ENCODE results near the gene ADAMTSL2.

Gene ADAMTSL2
- total RNA-seq: 0 to 0.28 reads per million in 2 donors

DNA sequence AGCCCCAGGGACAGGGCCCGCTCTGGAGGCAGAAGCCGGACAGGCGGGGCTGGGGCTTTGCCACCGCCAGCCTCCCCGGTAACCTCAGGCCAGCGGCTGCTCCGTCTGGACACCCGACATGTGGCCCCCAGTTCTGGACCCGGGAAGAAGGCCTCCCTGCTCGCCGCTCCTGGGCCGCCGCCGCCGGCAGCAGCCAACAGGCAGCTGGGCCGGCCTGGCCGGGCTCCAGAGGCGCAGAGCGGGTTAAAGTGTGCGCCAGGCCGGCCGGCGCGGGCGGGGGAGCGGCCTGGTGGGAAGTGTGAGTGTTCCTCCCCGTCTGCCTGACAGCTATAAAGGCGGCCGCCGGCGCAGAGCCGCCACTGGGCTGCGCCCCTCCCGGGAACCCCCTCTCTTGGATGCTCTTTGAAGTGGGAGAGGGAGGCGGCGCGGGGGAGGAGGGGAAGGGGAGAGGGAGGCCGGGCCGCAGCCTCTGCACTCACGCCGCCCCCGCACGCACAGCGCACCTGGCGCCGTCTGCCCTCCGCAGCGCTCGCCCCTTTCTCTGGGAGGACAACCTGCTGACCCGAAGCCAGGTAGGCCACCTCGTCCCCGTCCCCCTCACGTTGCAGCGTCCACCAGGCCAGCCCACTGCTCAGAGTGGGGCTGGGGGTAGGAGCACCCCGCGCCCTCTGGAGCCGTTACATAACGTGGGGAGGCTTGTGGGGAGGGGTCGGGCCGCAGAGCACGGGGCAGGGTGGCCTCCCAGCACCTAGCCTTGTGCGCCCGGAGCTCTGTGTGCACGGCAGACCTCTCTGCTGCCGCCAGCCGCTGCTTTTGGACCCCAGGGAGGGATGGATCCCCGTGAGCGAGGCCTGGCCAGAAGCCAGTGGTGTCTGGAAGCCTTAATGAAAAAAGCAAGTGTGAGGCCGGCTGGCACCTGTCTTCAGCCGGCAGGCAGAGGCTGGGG is at the start of gene ADAMTSL2:
TSS of gene ADAMTSL2 (plus strand) at position 359 of the 946 bp plus-strand sequence. CDS start 2,009 bp downstream, outside the sequence.
- no peak for DNase-seq

- no peak for DNase-seq
These were observed 48.8 kb upstream of the ADAMTSL2 start for GRCh38 chr9:133485531-133486260.

GRCh38 chr9:133487331-133487725 is 47.2 kb upstream of the ADAMTSL2 start:
- DNase-seq: no peak

- DNase-seq: no peak
These were observed 45.7 kb upstream of the ADAMTSL2 start for GRCh38 chr9:133488686-133489252.

GRCh38 chr9:133489253-133490190 is 45.0 kb upstream of the ADAMTSL2 start:
- DNase-seq: no peak

GRCh38 chr9:133490201-133490681 is 44.3 kb upstream of the ADAMTSL2 start:
- DNase-seq: no peak

DNA sequence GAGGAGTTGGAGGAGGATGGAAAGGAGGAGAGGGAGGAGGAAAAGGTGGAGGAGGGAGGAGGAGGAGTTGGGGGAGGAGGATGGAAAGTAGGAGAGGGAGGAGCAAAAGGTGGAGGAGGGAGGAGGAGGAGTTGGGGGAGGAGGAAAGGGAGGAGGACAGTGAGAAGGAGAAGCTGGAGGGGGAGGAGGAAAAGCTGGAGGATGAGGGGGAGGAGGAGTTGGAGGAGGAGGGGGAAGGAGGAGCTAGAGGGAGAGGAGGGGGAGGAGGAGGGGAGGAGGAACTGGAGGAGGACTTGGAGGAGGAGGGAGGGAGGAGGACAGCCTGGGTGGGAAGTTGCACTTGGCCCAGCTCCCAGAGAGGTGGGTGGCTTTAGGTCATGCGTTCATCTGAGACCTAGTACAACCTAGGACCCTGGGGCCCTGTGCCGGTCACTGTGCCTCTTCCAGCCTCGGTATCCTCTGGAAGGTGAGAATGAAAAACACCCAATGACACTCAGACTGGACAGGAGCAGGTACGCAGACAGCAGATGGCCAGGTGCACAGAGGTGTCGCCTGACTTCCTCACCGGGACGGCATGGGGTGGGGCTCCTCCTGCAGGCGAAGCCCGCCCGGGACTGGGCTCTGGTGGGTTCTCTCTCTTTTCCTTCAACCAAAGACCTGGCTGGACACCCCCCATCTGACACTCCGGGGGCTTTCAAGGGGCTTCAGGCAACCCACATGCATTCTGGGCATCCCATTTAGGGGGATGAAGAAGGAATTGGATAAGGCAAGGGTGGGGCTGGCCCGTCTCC is 43.4 kb upstream of the ADAMTSL2 start:
- no peak for DNase-seq

DNA sequence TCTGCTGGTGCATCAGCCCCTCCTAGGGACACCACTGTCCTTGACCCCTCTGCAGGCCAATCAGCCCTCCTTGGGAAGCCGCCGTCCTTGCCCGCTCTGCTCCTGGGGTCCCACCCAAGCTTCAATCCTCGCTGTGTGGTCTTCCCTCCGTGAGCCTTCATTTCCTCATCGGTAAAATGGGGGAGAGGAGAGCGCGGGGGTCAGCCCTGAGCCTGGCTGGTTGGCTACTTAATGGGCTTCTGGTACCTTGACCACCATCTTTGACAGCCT is 42.9 kb upstream of the ADAMTSL2 start:
- no peak for DNase-seq

- DNase-seq: no peak
These were observed 42.2 kb upstream of the ADAMTSL2 start for GRCh38 chr9:133492061-133493021.

DNA sequence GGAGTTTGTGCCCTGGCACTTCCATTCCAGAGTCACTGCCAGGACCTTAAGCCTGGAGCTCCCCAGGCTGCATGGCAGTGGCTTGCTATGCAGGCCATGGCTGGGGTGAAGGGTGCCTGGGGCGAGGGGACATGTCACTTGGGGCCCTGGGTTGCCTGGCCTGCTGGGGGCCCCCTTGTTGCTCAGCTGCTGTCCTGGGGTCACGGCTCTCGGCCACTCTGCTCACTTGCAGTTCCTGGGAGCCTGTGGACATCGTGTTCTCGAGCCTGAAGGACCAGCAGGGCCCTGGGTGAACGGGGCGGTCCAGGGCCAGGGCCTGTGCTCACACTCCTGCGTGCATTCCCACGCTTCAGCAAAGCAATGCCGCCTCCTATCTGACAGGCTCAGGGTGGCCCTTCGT is 41.1 kb upstream of the ADAMTSL2 start:
- DNase-seq: no peak

- DNase-seq: no peak
These were observed 40.5 kb upstream of the ADAMTSL2 start for GRCh38 chr9:133493845-133494540.

DNA sequence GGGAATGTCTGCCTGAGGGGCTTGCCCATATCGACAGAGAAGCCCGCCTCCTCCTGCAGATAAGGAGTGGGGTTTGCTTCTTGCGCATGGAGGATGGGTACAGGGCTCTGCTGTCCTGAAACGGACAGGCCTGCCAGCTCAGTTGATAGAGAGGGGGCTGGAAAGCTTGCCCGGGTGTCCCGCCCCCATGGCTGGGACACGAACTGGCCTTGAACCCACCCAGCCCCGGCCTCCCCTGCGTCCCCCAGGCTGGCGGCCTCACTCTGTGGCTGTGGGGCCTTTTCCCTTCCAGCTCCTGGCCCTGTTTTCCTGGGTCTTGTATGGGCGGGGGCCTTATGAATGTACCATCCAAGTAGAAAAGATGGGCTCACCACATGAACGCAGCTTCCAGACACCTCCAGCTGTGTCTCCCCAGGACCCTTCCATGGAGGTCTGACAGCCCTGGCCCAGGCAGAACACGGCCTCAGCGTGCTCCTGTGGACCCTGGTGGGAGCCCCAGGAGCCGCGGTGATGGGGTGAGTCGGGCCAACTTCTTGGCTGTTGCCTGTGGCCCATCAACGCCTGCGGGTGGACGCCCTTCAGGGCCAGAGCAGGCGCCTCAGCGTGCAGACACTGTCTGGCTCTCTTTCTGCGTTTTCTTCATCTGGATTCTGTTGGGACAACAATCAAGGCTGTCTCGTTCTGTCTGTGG is 39.7 kb upstream of the ADAMTSL2 start:
- no peak for DNase-seq

DNA sequence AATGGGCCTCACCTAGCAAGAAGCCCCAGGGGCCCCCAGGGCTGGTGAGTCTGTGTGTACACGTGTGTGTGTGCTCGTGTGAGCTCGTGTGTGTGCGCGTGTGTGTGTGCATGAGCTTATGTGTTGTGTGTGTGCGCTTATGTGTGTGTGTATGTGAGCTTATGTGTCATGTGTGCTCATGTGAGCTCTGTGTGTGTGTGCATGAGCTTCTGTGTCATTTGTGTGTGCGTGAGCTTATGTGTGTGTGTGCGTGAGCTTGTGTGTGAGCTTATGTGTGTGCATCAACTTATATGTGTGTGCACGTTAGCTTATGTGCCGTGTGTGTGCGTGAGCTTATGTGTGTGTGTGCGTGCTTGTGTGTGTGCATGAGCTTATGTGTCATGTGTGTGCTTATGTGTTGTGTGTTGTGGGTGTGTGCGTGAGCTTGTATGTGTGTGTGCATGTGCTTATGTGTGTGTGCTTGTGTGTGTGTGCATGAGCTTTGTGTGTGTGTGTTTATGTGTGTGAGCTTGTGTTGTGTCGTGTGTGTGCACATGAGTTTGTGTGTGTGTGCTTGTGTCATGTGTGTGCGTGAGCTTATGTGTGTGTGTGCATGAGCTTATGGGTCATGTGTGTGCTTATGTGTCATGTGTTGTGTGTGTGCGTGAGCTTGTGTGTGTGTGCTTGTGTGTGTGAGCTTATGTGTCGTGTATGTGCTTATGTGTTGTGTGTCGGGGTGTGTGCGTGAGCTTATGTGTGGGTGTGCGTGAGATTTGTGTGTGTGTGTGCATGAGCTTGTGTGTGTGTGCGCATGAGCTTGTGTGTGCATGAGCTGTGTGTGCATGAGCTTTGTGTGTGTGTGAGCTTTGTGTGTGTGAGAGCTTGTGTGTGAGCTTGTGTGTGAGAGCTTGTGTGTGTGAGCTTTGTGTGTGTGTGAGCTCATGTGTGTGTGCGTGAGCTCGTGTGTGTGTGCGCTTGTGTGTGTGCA is 38.9 kb upstream of the ADAMTSL2 start:
- no peak for DNase-seq

GRCh38 chr9:133496861-133497842 is 37.4 kb upstream of the ADAMTSL2 start:
- DNase-seq: no peak

- no peak for DNase-seq
These were observed 35.2 kb upstream of the ADAMTSL2 start for GRCh38 chr9:133499132-133499891.

- DNase-seq: no peak
These were observed 34.6 kb upstream of the ADAMTSL2 start for GRCh38 chr9:133499892-133500270.

All from T-helper 9 cell (primary cell).